PC-3 (cell line): ENCODE data around the gene MIB2.

ENCODE experiments used
- CTCF ChIP-seq: fragments of 300-600 bp; sonication (generic); conservative IDR thresholded peaks from 2 replicates; pipeline ENCODE4 v1.5.1; 2017; ENCODE audit warnings: antibody characterized with exemption, low read depth, mild to moderate bottlenecking, low read length
- EZH2phosphoT487 ChIP-seq: fragments of 300-600 bp; sonication (generic); IDR thresholded peaks from 2 replicates; pipeline ENCODE4 v1.6.1; 2018; ENCODE audit warnings: mild to moderate bottlenecking, antibody characterized with exemption, low read length, borderline replicate concordance

DNA sequence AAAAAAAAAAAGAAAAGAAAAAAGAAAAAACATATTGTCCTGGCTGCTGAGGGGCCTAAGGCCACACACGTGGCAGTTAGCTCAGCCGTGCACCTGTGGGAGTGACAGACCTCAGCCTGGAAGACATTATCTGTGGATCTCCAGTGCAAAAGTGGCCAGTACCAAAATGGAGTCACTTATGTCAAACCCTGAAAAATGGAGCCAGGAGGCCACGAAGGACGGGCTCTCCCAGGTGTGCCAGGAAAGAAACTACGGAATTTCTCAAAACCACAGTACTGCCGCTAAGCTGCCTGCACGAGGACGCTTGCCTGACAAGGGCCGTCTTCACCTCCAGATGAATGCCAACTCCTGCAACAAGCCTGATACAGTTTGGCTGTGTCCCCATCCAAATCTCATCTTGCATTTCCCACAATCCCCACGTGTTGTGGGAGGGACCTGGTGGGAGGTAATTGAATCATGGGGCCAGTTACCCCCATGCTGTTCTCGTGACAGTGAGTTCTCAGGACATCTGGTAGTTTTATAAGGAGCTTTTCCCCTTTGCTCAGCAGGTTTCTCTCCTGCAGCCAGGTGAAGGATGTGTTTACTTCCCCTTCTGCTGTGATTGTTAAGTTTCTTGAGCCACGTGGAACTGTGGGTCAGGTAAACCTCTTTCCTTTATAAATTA is 5.3 kb upstream of the MIB2 start:
- TF ChIP-seq CTCF, result no peak
- TF ChIP-seq EZH2phosphoT487, result no peak
